Globus pallidus (tissue), 1 donor: ENCODE measurements around the gene ZNF467.

Experiments
- DNase-seq: peaks from one replicate; pipeline ENCODE4 v3.0.0-alpha.2; 2015; ENCODE audit warnings: low spot score

The ZNF467 gene

DNA sequence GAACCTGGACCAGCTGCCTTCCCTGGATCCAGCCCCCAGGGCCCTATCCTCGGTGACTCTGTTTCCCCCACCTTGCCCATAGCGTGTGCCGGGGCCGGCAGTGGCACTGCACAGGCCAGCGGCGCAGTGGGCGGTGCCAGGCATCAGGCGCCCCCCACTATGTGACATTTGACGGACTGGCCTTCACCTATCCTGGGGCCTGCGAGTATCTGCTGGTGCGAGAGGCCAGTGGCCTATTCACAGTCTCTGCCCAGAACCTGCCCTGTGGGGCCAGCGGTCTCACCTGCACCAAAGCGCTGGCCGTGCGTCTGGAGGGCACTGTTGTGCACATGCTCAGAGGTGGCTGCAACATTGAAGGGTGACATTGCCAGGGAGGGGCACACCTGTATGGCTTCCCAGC, 12.0 kb upstream of the ZNF467 start:
- no peak for DNase-seq

DNA sequence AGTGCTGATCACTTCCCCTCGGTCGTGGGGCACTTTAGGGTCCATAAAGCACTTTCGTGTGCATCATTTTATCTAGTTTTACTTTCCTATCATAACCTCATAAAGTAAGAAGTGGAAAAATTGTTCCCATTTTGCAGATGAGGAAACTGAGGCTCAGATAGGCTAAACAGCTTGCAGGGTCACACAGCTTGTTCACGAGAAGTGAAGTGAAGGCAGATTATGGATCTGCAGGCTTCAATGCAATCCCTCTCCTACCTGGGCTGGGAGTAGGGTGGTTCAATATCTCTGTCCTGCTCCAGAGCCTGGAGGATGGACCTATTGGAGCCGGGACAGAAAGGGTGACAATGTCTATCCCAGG, 10.8 kb upstream of the ZNF467 start:
- no peak for DNase-seq

DNA sequence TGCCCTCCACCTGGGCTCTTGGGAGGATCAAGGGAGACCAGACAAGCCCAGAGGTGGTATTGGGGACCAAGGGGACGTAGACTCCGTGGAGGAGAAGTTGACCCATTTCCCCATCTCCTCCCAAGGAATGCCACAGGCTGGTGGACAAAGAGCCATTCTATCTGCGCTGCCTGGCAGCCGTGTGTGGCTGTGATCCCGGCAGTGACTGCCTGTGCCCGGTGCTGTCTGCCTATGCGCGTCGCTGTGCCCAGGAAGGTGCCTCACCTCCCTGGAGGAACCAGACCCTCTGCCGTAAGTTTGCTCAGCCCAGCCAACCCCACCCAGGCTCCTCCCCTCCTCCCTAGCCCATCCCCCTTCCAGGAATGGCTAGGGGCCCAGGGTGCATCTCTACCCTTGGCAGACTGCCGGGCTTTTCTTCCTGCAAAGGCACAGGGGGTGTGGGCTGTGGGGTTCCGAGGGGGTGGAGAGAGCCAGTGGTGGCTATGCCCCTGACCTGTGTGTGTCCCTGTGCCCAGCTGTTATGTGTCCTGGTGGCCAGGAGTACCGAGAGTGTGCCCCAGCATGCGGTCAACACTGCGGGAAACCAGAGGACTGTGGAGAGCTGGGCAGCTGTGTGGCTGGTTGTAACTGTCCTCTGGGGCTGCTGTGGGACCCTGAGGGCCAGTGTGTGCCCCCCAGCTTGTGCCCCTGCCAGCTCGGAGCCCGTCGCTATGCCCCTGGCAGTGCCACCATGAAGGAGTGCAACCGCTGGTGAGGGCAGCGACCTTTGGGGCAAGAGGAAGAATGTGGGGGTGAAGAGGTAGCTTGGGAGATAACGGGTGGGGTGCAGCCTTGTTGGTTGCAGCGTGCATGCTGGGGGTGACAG, 10.2 kb upstream of the ZNF467 start:
- DNase-seq, result peak; percentile 83

DNA sequence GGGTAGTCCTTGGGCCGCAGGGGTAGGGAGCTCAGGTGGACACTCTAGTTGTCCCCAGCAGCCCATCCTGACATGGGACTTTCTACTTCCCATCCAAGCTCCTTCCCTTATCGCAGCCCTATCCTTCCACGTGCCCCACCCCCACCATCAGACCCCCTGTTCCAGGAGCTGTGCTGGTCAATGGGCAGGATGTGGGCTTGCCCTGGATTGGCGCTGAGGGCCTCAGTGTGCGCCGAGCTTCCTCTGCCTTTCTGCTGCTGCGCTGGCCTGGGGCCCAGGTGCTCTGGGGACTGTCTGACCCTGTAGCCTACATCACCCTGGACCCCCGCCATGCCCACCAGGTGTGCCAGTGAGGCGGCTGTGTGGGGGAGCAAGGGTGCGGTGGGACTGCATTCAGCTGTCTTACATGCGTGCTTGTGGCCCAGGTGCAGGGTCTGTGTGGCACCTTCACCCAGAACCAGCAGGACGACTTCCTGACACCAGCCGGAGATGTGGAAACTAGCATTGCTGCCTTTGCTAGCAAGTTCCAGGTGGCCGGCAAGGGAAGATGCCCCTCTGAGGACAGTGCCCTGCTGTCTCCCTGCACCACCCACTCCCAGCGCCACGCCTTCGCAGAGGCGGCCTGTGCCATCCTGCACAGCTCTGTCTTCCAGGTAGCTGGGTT, 9.4 kb upstream of the ZNF467 start:
- no peak for DNase-seq

DNA sequence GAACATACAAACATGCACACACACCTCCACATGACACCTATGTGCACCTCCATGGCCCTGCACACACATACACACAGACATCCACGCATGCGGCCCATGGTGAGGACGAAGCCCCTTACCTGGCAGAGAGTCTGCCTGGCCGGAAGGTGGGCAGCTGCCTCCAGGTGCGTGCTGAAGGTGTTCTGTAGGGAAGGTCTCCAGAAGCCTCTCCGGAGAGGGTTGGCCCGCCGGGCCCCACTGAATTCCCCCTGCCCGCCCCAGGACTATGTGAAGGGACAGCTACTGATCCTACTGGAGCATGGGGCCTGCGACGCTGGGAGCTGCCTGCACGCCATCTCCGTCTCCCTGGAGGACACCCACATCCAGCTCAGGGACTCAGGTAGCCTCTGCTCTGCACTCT, 8.5 kb upstream of the ZNF467 start:
- no peak for DNase-seq

DNA sequence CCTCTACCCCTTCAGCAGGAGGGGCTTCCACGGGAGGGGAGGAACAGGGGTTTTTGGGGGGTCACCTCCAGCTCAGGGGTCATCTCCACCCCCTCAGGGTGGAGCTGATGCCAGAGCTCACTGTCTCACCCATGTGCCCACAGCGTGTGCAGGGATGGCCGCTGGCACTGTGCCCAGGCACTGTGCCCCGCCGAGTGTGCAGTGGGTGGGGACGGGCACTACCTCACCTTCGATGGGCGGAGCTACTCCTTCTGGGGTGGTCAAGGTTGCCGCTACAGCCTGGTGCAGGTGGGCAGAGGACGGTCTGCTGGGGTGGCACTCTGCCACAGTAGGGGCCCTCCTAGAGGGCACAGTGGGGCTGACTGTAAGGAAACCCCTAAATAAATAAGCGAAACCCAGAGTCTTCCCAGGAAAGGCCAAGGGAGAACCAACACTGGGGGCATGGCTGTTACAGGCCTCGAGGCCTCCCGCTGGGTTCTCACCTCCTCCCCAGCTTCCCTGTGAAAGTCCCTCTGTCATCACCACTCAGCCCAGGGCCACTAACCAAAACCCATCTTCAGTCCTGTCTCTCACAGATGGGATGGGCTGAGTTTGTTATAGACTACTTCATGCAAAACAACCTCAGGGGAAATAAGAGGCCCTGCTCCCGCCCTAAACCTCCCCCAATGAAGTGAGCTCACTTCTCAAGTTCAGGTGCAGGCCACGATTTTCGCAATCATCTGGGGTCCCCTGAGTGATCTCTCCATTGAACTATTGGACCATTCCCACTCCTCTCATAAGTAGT, 7.4 kb upstream of the ZNF467 start:
- DNase-seq, result no peak

DNA sequence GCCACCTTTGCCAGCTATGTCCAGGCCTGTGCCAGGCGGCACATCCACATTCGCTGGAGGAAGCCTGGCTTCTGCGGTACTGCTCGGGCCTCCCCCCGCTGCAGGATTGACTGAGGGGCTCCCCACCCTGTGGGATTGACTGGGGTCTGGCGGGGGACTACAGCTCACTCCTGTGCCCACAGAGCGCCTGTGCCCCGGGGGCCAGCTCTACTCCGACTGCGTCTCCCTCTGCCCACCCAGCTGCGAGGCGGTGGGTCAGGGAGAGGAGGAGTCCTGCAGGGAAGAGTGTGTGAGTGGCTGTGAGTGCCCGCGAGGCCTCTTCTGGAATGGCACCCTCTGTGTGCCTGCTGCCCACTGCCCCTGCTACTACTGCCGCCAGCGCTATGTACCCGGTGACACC, 6.7 kb upstream of the ZNF467 start:
- DNase-seq, result no peak

DNA sequence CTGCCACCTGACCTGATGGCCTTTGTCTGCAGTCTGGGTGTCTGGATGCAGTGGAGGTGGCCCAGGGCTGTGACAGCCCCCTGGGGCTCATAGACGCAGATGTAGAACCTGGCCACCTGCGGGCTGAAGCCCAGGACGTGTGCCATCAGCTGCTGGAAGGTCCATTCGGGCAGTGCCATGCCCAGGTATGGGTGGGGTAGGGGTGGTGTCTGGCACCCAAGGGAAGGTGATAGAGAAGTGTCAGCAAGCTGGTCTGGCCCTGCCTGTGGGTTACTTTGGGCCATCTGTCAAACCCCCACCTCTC, 6.1 kb upstream of the ZNF467 start:
- DNase-seq, result no peak

DNA sequence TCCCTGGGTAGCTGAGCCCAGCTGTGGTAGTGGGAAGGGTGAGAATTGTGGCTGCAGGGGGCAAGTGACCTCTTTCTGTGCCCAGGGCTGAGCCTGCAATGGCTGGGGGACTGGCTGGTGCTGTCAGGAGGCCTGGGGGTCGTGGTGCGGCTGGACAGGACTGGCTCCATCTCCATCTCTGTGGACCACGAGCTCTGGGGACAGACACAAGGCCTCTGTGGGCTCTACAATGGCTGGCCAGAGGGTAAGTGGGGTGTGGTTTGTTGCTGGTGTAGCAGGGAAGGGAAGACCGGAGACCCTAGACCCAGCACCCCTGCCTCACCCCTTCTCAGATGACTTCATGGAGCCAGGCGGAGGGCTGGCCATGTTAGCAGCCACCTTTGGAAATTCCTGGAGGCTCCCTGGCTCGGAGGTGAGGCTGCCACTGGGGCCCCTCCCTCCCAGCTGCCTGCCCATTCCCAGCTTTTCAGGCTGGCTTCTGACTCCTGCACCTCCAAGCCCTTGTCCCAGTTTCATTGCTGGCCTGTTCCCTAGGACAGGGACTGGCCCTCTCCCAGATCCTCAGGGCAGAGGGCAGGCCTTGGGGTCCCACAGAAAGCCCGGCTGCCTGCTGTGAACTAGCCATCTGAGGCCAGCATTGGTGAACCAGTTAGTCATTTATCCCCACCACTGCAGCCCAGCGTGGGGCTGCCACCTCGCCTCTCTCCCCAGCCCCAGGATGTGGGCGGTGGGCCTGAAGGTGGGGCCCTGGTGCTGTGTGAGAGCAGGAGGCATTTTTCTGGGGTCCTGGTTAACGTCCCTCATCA, 5.5 kb upstream of the ZNF467 start:
- no peak for DNase-seq

DNA sequence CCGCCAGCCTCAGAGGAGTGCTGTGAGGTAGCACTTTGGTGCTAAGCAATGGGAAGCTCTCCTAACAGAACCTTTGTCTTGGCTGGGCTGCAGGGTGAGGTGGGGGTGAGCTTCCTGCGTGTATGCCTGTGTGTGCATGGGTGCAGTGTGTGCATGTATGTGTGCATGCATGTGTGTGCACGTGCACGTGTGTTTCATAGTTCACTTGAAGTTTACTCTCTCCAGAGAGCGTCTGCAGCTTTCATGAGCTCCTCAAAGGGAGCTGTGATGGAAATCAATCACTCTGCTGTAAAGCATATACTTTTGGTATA, 4.9 kb upstream of the ZNF467 start:
- no peak for DNase-seq

DNA sequence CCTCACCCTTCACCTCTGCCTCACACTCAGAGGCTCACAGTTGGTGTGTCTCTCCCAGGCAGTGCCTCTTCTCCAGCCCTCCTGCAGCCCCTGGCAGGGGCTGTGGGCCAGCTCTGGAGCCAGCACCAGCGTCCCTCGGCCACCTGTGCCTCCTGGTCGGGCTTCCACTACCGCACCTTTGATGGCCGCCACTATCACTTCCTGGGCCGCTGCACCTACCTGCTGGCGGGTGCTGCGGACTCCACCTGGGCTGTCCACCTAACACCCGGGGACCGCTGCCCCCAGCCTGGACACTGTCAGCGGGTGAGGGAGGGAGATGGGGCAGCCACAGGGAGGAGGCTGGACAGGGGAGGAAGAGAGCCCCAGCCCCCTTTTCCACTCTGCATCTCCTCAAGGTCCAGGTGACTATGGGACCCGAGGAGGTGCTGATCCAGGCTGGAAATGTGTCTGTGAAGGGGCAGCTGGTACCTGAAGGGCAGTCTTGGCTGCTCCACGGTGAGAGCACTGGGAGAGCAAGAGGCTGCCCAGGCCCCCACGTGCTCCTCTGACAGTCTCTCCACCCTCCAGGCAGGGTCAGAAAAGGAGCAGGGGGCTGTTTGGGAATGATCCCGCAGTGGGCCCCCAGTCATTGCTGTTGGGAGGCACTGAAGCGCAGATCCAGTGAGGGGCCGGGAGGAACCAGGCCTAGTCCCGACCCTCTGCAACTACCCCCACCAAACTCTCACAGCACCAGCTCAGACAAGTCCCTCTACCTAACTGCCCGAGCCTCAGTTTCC, 4.4 kb upstream of the ZNF467 start:
- no peak for DNase-seq

DNA sequence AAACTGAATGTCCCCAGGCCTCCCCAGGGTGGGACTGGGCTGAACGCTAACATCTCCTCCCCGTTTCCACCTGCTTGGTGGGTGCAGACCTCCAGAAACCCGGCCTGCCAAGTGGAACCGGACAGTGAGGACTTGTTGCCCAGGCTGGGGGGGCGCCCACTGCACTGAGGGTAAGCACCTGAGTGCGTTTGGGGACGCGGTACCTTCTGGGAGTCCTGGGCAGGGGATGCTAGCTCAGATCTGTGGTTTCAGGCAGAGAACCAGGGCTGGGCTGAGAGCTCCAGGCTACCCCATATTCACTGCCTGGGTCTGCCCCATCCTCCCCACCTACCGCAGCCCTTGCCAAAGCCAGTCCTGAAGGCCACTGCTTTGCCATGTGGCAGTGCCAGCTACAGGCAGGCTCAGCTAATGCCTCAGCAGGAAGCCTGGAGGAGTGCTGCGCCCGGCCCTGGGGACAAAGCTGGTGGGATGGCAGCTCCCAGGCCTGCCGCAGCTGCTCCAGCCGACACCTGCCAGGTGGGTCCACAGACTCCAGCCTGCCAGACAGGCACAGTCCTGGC, 3.5 kb upstream of the ZNF467 start:
- DNase-seq, result no peak

DNA sequence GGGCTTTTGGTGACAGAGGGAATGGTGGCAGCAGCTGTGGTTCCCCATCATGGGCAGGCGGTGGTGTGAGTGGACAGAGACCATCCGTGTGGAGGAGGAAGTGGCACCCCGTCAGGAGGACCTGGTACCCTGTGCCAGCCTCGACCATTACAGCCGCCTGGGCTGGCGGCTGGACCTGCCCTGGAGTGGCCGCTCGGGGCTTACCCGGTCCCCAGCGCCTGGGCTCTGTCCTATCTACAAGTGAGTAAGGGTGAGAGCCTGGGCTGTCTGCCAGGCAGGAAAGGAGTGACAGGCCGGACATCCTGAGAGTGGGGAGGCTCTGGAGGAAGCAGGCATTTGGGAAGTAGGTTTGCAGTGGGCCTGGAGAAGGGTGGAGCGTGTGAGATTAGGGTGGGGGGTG, 2.9 kb upstream of the ZNF467 start:
- DNase-seq, result no peak

DNA sequence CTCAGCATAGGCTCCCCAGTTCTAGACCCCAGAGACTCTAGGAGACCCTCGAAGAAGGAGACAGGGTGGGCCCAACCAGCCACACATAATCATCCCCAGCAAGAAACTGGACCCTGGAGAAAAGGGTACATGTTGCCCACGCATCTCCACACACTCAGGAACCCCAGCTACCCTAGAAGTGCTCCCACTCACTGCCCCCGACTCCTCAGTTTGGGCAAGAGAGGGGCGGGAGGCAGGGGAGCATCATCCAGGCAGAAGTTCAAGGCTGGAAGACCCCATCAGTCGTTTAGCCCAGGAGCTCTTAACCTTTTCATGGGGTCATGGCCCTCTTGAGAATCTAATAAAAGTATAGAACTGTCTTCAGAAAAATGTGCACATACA, 1.8 kb upstream of the ZNF467 start:
- DNase-seq, result no peak

DNA sequence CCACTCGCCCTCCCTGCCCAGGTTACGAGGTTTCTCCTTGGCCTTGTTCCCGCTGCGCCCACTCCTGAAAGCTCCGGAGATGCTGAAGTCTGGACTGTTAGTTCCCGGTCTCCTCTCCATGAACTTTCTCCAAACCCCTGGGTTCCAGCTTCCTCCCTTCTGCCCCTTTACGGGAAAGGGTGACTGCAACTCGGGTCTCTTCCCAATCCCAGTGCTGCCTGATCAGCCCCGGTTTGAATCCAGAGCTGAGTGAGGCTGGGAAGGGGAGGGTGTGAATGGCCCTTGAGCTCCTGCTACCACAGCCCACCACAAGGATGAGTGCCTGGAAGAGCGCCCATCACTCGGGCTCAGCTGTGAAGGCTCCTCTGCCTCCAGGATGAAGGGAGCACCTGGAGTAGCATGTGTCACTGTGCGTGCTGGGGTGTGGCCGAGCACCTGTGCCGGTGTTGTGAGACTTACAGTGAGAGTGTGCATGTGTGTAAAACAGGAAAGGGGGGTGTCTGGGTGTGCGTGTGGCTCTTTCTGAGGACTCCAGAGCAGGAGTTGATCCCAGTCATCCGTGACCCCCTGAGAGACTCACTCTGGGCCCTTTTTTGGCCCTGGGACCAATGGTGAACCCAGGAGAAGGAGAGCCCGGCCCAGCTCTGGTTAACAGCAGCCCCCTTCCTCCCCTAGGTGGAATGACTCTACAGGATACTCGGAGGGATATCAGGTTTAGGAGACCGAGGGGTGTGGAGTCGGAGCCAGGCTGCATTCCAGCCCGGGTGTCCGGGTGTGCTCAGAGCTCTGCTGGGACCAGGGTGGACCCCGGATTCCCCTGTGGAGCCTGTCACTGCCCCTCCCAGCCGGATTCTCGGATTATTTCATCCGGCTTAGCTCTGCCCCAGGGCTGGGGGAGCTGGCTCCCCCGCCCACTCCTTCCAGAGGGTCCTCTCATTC, 1.1 kb upstream of the ZNF467 start:
- no peak for DNase-seq

DNA sequence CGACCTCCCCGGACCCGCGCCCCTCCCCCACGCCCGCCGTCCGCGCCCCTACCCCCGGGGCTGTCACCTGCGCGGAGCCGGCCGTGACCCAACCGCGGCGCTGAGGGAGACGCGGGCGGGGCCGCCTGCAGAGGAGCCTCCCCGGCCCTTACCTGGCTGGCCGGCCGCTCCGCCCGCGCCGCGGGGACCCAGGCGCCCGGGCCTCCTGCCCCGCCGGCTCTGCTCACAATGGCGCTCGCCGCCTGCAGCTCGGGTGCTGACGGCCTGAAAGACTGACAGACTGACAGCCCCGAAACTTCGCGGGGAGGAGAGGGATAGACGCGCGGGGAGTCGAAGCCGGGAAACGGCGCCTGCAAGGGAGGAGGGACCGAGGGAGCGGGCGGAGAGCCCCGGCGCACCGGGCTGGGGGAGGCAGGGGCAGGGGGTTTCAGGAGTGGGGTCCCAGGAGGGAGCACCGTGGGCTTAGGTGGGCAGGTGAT, 393 bp downstream of the ZNF467 start:
- no peak for DNase-seq

DNA sequence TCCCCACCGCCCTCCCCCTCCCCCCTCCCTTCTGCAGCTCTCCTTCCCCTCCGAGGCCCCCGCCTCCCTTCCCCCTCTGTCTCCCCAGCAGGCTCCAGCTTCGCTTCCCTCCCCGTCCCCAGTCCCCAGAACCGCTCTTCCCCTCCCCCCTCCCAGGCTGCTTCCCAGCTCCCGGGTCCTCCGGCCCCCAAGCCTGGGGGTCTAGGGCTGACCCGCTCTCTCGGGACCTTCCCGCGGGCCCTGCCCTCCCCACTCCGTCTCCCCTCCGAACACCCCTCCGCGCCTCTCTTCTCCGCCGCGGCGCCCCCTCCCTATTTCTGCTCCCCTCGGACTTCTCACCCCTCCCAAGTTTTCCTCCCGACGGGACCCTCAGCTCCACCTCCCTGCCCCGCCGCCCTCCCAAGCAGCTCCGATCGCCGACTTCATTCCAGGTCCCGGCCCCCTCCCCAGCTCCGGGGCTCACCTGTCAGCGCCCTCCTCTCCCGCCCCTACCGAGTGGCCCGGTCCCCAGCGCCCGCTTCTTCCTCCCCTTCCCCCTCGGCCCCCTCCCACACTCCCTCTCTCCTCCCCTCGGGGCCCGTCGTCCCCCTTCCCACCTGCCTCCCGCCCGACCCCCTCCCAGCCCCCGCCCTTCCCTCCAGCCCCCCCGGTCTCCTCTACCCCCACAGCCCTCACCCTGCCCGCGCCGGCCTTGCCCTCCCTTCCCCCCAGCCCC, 990 bp downstream of the ZNF467 start:
- no peak for DNase-seq

DNA sequence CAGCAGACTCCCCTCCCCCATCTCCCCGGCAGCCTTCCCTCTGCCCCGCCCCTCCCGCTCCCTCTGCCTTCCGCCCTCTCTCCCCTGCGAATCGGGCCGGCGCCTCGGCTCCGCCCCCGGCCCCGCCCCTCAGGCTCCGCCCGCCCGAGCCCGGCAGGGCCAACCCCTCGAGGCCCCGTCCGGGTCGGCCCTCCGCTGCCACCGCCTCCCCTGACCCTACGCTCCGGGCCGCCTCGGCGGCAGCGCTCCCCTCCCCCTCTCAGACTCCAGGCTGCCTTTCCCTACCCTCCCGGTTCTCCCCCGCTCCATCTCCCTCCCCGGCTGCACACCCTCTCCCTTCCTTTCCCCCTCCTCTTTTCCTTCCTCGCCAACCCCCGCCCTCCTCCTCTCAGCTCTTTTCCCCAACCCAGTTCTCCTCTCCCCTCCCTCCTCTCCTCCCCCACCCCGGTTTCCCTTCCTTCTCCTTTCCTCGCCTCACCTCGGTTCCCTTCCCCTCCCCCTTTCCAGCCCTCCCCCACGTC, 1.6 kb downstream of the ZNF467 start:
- peak; percentile 87 for DNase-seq
